ENCODE results near the gene BLACAT1.

DNA sequence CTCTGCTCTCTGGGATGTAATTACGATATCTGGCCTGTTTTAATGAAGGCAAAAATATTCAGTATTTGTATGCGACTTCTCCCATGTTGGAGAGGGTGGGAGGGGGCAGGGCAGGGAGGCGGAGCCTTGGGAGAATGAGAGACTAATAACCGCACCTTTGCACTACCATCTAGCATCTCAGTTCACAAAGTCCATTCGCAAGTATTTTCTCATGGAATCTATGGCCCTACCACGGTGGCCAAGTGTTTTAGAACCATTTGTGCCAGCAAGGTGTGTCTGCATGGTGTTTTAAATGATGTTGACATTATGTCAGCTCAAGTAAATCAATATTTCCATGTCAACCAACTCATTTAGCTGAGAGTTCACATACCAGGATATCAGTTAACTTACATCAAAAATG is 14.3 kb upstream of the BLACAT1 start:
- TF ChIP-seq, protein P1, sequence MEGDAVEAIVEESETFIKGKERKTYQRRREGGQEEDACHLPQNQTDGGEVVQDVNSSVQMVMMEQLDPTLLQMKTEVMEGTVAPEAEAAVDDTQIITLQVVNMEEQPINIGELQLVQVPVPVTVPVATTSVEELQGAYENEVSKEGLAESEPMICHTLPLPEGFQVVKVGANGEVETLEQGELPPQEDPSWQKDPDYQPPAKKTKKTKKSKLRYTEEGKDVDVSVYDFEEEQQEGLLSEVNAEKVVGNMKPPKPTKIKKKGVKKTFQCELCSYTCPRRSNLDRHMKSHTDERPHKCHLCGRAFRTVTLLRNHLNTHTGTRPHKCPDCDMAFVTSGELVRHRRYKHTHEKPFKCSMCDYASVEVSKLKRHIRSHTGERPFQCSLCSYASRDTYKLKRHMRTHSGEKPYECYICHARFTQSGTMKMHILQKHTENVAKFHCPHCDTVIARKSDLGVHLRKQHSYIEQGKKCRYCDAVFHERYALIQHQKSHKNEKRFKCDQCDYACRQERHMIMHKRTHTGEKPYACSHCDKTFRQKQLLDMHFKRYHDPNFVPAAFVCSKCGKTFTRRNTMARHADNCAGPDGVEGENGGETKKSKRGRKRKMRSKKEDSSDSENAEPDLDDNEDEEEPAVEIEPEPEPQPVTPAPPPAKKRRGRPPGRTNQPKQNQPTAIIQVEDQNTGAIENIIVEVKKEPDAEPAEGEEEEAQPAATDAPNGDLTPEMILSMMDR (IDR thresholded peaks at IDR 0.05), result no peak
- TF ChIP-seq ZFX (IDR thresholded peaks at IDR 0.05; ENCODE audit: borderline replicate concordance), result no peak

All from 22Rv1 (cell line).